ENCODE results near the gene ITGB7.

The ITGB7 gene

GRCh38 chr12:53171725-53172329 lies 35.2 kb downstream of the ITGB7 start (continued):
- TF ChIP-seq WT1 (tag by site-specific recombination; IDR thresholded peaks at IDR 0.05) (peak; percentile 75), ZNF366 (tag by site-specific recombination; conservative IDR thresholded peaks at IDR 0.05) (peak; percentile 53), ZNF24 (tag by site-specific recombination; IDR thresholded peaks at IDR 0.05) (no peak), EGR2 (tag by site-specific recombination; IDR thresholded peaks at IDR 0.05; ENCODE audit: low read depth) (peak; percentile 54), ZNF664 (tag by site-specific recombination; IDR thresholded peaks at IDR 0.05) (no peak), SALL2 (tag by site-specific recombination; IDR thresholded peaks at IDR 0.05; ENCODE audit: borderline replicate concordance) (no peak), GLIS1 (tag by site-specific recombination; IDR thresholded peaks at IDR 0.05) (peak; percentile 92), KLF1 (tag by site-specific recombination; IDR thresholded peaks at IDR 0.05) (0 out of 2 replicates have a peak, but pooled peaks have one; percentile 7), PATZ1 (tag by site-specific recombination; IDR thresholded peaks at IDR 0.05) (peak; percentile 30; the same call in 1 of the 2 replicates), PRDM1 (tag by site-specific recombination; IDR thresholded peaks at IDR 0.05) (peak; percentile 98), ZFHX2 (tag by site-specific recombination; conservative IDR thresholded peaks at IDR 0.05) (peak; percentile 65), ZNF785 (tag by site-specific recombination; IDR thresholded peaks at IDR 0.05) (no peak), ZBTB48 (tag by site-specific recombination; IDR thresholded peaks at IDR 0.05) (peak; percentile 69; the same call in 1 of the 2 replicates), ZNF302 (tag by site-specific recombination; IDR thresholded peaks at IDR 0.05; ENCODE audit: low read depth) (no peak), KLF7 (tag by site-specific recombination; IDR thresholded peaks at IDR 0.05; ENCODE audit: borderline replicate concordance) (no peak)

GRCh38 chr12:53170876-53171724 lies 36.0 kb downstream of the ITGB7 start:
- peaks cover 14% of the 10 kb centered on the region for H3K4me1 ChIP-seq (ENCODE audit: control insufficient read depth, insufficient read depth, low read length)
- TF ChIP-seq SP3 (tag by site-specific recombination; IDR thresholded peaks at IDR 0.05) (peak; percentile 37; the same call in 1 of the 2 replicates), ZFHX2 (tag by site-specific recombination; conservative IDR thresholded peaks at IDR 0.05) (0 out of 2 replicates have a peak, but pooled peaks have one; percentile 34), BCL11A (tag by site-specific recombination; IDR thresholded peaks at IDR 0.05; ENCODE audit: low read depth) (no peak), PRDM10 (tag by site-specific recombination; IDR thresholded peaks at IDR 0.05) (peak; percentile 71)
- H3K36me3 ChIP-seq (ENCODE audit: control insufficient read depth in 2 of 2, insufficient read depth in 1 of 2, low read length in 2 of 2): peaks cover 0 to 21% of the 10 kb centered on the region in 2 experiments; a peak in 2 of 3 replicates
- H3K4me3 ChIP-seq (ENCODE audit: low read depth, low read length): no peak overlapping the region
- CTCF ChIA-PET: interaction anchor here (0.6 to 6.2 kb wide), 5 partner anchors 9 to 150 kb away, joined by 3 to 52 read pairs (median 3); partner anchors contain the start of gene ZNF740
- H3K27ac ChIP-seq (ENCODE audit: extremely low read depth, low read depth, low read length): no peak overlapping the region; the same call in 1 of the 2 replicates
- no peaks in the 10 kb centered on the region for H3K9me3 ChIP-seq (ENCODE audit: control insufficient read depth, insufficient read depth, low read depth, low read length)
- POLR2A ChIA-PET: interaction anchor here (1.5 to 2.9 kb wide), 4 partner anchors 10 to 123 kb away, joined by 3 to 18 read pairs (median 4); partner anchors contain the start of genes CSAD and ZNF740
